ENCODE data around the gene DUSP6.

Gene DUSP6

DNA sequence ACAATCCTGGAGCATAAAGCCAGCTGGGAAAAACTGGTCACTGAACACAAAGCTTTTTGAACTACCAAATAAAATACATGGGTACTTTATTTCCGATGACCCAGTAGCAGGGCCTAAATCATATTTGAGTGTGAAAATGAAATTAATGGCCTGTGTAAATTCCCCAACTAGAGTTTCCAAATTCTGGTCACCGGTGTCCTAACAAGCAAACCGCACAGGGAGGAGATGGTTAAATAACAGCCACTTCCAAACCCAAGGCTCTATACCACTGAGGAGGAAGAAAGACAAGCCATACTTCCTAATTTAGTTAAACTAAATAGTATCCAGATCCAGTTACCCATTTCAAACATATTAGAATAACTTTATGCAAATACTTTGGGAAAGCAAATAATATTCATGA lies 40.1 kb upstream of the DUSP6 start:
- TF ChIP-seq, protein P1, sequence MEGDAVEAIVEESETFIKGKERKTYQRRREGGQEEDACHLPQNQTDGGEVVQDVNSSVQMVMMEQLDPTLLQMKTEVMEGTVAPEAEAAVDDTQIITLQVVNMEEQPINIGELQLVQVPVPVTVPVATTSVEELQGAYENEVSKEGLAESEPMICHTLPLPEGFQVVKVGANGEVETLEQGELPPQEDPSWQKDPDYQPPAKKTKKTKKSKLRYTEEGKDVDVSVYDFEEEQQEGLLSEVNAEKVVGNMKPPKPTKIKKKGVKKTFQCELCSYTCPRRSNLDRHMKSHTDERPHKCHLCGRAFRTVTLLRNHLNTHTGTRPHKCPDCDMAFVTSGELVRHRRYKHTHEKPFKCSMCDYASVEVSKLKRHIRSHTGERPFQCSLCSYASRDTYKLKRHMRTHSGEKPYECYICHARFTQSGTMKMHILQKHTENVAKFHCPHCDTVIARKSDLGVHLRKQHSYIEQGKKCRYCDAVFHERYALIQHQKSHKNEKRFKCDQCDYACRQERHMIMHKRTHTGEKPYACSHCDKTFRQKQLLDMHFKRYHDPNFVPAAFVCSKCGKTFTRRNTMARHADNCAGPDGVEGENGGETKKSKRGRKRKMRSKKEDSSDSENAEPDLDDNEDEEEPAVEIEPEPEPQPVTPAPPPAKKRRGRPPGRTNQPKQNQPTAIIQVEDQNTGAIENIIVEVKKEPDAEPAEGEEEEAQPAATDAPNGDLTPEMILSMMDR (IDR thresholded peaks at IDR 0.05; ENCODE audit: low read depth, low read length) = no peak
- H3K4me1 ChIP-seq = peaks cover 8% of the 10 kb centered on the region
- H3K4me3 ChIP-seq (ENCODE audit: low read depth, low read length) = no peak overlapping the region
- H3K9me3 ChIP-seq = no peaks in the 10 kb centered on the region
- no peak for DNase-seq
- H3K36me3 ChIP-seq = no peaks in the 10 kb centered on the region
- H3K27me3 ChIP-seq = no peaks in the 10 kb centered on the region

DNA sequence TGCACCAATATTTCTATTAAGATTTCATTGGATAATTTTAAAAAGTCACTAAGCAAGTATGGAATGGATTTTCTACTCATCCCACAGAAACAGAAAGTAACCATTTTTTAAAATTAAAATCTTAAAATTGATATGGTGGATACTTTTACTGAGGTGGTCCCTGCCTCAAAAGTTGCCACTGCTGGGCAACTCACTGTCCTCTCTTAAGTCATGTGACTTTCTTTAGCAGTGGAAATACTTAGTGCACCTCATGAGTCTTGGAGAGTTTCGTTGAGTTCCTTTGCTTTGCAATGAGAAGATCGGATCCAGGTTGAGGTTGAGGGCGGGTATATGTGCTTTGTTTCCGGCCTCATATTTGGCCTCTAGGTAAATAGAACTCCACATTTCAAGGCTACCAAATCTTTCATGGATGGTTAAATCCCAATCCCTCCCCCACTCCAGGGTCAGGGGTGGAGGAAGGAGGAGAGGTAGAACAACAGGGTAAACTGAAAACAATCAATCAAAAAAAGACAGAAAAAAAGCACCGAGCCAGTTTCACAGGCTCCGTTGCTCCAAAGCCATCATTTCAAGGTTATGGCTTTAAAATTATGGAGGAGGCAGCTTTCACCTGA lies 39.5 kb upstream of the DUSP6 start:
- H3K36me3 ChIP-seq = no peaks in the 10 kb centered on the region
- H3K4me1 ChIP-seq = peaks cover 8% of the 10 kb centered on the region
- no peaks in the 10 kb centered on the region for H3K27me3 ChIP-seq
- no peak for DNase-seq
- TF ChIP-seq, protein P1 (IDR thresholded peaks at IDR 0.05; ENCODE audit: low read depth, low read length) = no peak
- no peaks in the 10 kb centered on the region for H3K9me3 ChIP-seq
- no peak overlapping the region for H3K4me3 ChIP-seq (ENCODE audit: low read depth, low read length)

DNA sequence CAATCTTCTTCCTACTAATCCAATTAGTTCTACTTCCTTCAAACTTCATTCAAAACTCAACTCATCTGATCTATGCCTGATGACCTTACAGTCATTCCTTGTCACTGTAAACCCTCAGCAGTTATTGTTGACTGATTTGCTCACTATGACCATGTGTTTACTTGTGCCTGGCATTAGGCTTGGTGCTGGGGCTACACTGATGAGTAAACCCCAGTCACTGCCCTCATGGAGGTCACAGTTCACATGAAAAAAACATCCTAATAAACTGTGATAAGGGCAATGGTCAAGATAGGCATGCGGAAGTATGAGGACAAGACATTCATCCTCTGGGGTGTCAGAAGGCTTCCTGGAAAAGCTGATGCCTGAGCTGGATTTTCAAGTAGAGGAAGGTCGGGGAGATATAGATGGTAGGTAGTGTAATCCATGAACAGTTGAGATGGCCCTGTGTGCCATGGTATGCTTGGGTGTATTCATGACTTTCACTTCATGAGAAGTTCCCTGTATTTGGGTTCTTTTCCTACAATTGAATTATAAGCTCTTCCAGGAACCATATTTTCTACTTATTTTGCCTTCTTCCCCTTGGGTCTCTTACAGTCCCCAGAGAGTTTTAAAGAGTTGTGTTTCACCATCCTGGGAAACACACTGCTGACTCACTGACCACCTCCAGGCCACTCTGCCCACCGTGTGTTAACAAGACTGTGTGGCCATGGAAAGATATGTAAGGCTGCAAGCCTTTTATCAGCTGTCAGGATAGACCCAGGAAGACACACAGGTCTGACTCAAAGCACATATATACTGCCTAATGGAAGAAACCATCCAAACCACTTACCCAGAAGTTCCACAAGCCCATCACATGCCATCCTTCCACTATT lies 38.7 kb upstream of the DUSP6 start:
- peaks cover 8% of the 10 kb centered on the region for H3K4me1 ChIP-seq
- TF ChIP-seq, protein P1 (IDR thresholded peaks at IDR 0.05; ENCODE audit: low read depth, low read length) = no peak
- DNase-seq = no peak
- no peak overlapping the region for H3K4me3 ChIP-seq (ENCODE audit: low read depth, low read length)
- no peaks in the 10 kb centered on the region for H3K36me3 ChIP-seq
- no peaks in the 10 kb centered on the region for H3K9me3 ChIP-seq
- no peaks in the 10 kb centered on the region for H3K27me3 ChIP-seq

DNA sequence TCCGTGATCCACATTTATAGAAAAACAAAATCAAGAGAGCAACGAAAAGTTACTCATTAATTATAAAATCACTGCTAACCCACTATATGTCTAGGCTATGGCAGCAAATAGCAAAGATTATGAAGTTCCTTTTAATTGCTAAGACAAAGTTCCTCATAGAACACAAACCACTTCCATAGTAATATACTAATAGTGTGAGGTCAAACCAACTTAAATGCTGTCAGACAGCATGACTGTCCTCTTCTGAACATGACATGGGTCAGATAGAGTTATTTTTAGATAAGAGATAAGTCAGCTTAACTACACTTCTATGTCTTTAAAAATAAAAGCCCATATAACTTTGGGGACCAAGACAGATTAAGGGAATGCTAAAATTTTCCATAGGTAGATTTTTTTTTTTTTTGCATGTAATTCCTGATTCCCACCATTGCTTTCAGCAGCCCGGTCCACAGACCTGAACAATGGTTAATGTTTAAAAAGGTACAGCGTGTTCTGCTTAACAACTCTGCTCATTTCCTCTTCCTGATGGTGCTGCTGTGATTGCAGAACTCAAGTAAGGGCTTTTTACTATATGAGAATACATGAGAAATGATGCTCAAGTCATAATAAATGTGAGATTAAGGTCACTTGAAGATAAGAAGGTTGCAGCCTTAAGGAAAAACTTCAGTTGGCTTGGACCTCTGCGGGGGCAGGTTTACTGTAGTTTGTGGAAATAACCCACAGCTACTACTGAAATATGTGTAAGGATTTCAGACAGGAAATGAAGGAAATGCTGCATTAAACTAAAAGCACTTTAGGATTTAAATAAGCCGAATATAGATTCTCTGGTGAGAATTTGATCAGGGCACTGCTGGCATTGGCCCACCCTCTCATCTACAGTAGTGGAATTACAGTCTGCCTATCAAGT lies 37.7 kb upstream of the DUSP6 start:
- no peak for DNase-seq
- no peaks in the 10 kb centered on the region for H3K27me3 ChIP-seq
- peaks cover 8% of the 10 kb centered on the region for H3K4me1 ChIP-seq
- no peak overlapping the region for H3K4me3 ChIP-seq (ENCODE audit: low read depth, low read length)
- no peaks in the 10 kb centered on the region for H3K9me3 ChIP-seq
- TF ChIP-seq, protein P1 (IDR thresholded peaks at IDR 0.05; ENCODE audit: low read depth, low read length) = no peak
- no peaks in the 10 kb centered on the region for H3K36me3 ChIP-seq

DNA sequence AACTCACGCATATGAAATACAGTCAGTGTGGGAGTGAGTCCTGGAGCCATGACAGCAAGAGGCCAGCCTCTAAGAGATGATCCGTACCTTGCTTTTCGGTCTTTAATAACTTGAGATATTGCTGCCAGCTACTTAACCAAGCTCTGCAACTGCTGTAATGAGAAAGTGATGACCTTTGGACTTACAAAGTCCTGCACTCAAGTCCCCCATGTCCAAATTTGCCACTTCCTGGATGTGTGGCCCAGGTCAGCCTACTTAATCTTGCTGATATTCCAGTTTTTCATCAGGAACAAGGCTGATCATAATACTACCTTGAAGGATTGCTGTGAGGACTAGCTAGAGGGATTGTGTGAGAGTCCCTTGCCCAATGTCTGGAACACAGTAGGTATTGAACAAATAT lies 33.8 kb upstream of the DUSP6 start:
- DNase-seq = no peak
- Histone ChIP-seq H3K27me3 (no peaks in the 10 kb centered on the region), H3K36me3 (no peaks in the 10 kb centered on the region), H3K4me3 (ENCODE audit: low read depth, low read length) (no peak overlapping the region), H3K4me1 (peaks cover 17% of the 10 kb centered on the region), H3K9me3 (no peaks in the 10 kb centered on the region)
- TF ChIP-seq, protein P1 (IDR thresholded peaks at IDR 0.05; ENCODE audit: low read depth, low read length) = no peak
